H9 (cell line): ENCODE measurements around the gene JAKMIP1. TPM values are rescaled to one million over a fixed set of nuclear protein-coding genes. Genes with fewer than 3 reads are reported as not detected.

Experiments used
- DNase-seq: peaks from one replicate; pipeline ENCODE4 v3.0.0-alpha.2; 2017
- H2AFZ ChIP-seq: one replicate; pipeline ENCODE4 v1.6.1; 2013; ENCODE audit warnings: mild to moderate bottlenecking, low read length, control low read depth, moderate library complexity
- H2AK5ac ChIP-seq: 2 replicates; pipeline ENCODE4 v1.6.1; 2013; ENCODE audit warnings: low read length, control low read depth, mixed read lengths; ENCODE audit not compliant: insufficient read length
- H2BK120ac ChIP-seq: one replicate; pipeline ENCODE4 v1.6.1; 2013; ENCODE audit warnings: low read depth, mild to moderate bottlenecking, low read length, control low read depth, inconsistent platforms; ENCODE audit not compliant: poor library complexity, severe bottlenecking
- H2BK12ac ChIP-seq: 2 replicates; pipeline ENCODE4 v1.6.1; 2013; ENCODE audit warnings: low read length, control low read depth, mixed read lengths, low read depth; ENCODE audit not compliant: insufficient read length
- H2BK15ac ChIP-seq: 2 replicates; pipeline ENCODE4 v1.6.1; 2013; ENCODE audit warnings: low read depth, low read length, control low read depth
- H2BK20ac ChIP-seq: one replicate; pipeline ENCODE4 v1.6.1; 2013; ENCODE audit warnings: low read depth, mild to moderate bottlenecking, low read length, control low read depth, inconsistent platforms; ENCODE audit not compliant: poor library complexity, severe bottlenecking
- H2BK5ac ChIP-seq: 2 replicates; pipeline ENCODE4 v1.6.1; 2013; ENCODE audit warnings: low read length, control low read depth, mixed read lengths; ENCODE audit not compliant: insufficient read length
- H3K14ac ChIP-seq: 2 replicates; pipeline ENCODE4 v1.6.1; 2013; ENCODE audit warnings: low read length, control low read depth; ENCODE audit not compliant: insufficient read depth
- H3K18ac ChIP-seq: 2 replicates; pipeline ENCODE4 v1.6.1; 2013; ENCODE audit warnings: low read depth, mild to moderate bottlenecking, mixed read lengths, low read length, control low read depth; ENCODE audit not compliant: insufficient read length
- H3K23ac ChIP-seq: 2 replicates; pipeline ENCODE4 v1.6.1; 2013; ENCODE audit warnings: low read length, control low read depth, mixed read lengths, low read depth; ENCODE audit not compliant: insufficient read length
- H3K23me2 ChIP-seq: 2 replicates; pipeline ENCODE4 v1.6.1; 2013; ENCODE audit warnings: low read depth, mild to moderate bottlenecking, mixed read lengths, low read length, control low read depth; ENCODE audit not compliant: insufficient read length, poor library complexity, severe bottlenecking
- H3K27ac ChIP-seq: 2 replicates; pipeline ENCODE4 v1.5.1; 2013; ENCODE audit warnings: low read length, control low read depth, mixed read lengths, low read depth; ENCODE audit not compliant: insufficient read length
- H3K27me3 ChIP-seq: 2 replicates; pipeline ENCODE4 v1.6.1; 2013; ENCODE audit warnings: low read length, control low read depth, inconsistent platforms; ENCODE audit not compliant: insufficient read depth
- H3K4ac ChIP-seq: 2 replicates; pipeline ENCODE4 v1.6.1; 2013; ENCODE audit warnings: low read depth, mild to moderate bottlenecking, control low read depth, inconsistent platforms, low read length, moderate library complexity
- H3K4me1 ChIP-seq: 2 replicates; pipeline ENCODE4 v1.6.1; 2013; ENCODE audit warnings: low read length, control low read depth, inconsistent platforms; ENCODE audit not compliant: insufficient read depth
- H3K4me2 ChIP-seq: 2 replicates; pipeline ENCODE4 v1.6.1; 2013; ENCODE audit warnings: low read length, control low read depth, mixed read lengths; ENCODE audit not compliant: insufficient read length, insufficient read depth
- H3K56ac ChIP-seq: 2 replicates; pipeline ENCODE4 v1.6.1; 2013; ENCODE audit warnings: low read depth, mild to moderate bottlenecking, mixed read lengths, low read length, control low read depth; ENCODE audit not compliant: insufficient read length
- H3K79me1 ChIP-seq: 2 replicates; pipeline ENCODE4 v1.6.1; 2013; ENCODE audit warnings: low read depth, mild to moderate bottlenecking, moderate library complexity, low read length, control low read depth, inconsistent platforms; ENCODE audit not compliant: insufficient read depth, poor library complexity, severe bottlenecking
- H3K79me2 ChIP-seq: 2 replicates; pipeline ENCODE4 v1.6.1; 2013; ENCODE audit warnings: low read length, control low read depth, inconsistent platforms; ENCODE audit not compliant: insufficient read depth
- H3K9ac ChIP-seq: 2 replicates; pipeline ENCODE4 v1.6.1; 2013; ENCODE audit warnings: low read length, control low read depth, mixed read lengths; ENCODE audit not compliant: insufficient read length; ENCODE audit errors: extremely low read depth
- H3K9me3 ChIP-seq: one replicate; pipeline ENCODE4 v1.6.1; 2013; ENCODE audit warnings: low read depth, low read length, inconsistent platforms; ENCODE audit not compliant: control insufficient read depth
- H3T11ph ChIP-seq: one replicate; pipeline ENCODE4 v1.6.1; 2013; ENCODE audit warnings: mild to moderate bottlenecking, low read length, control low read depth, inconsistent platforms
- H4K20me1 ChIP-seq: one replicate; pipeline ENCODE4 v1.6.1; 2013; ENCODE audit not compliant: control insufficient read depth, insufficient read length, insufficient read depth
- H4K5ac ChIP-seq: 2 replicates; pipeline ENCODE4 v1.6.1; 2013; ENCODE audit warnings: low read depth, mild to moderate bottlenecking, mixed read lengths, low read length, control low read depth; ENCODE audit not compliant: insufficient read length
- H4K8ac ChIP-seq: replicated peaks from 2 replicates; pipeline ENCODE4 v1.6.1; 2013; ENCODE audit warnings: low read length, control low read depth, mixed read lengths, low read depth; ENCODE audit not compliant: insufficient read length
- H4K91ac ChIP-seq: 2 replicates; pipeline ENCODE4 v1.6.1; 2013; ENCODE audit warnings: low read depth, mild to moderate bottlenecking, moderate library complexity, mixed read lengths, low read length, control low read depth; ENCODE audit not compliant: insufficient read length
- H3K27ac Mint-ChIP-seq, 3 experiments: 2 replicates in 2 of 3; 3 replicates in 1 of 3; pipeline ENCODE4 v1.8.0; 2020 to 2021; ENCODE audit warnings: mixed read lengths in 3 of 3, mild to moderate bottlenecking in 1 of 3, moderate library complexity in 1 of 3
- H3K27me3 Mint-ChIP-seq: 2 replicates; pipeline ENCODE4 v1.8.0; 2021; ENCODE audit warnings: low read depth, mild to moderate bottlenecking, moderate library complexity, mixed read lengths
- H3K36me3 Mint-ChIP-seq, 3 experiments: 2 replicates in 2 of 3; 3 replicates in 1 of 3; pipeline ENCODE4 v1.8.0; 2020 to 2021; ENCODE audit warnings: low read depth in 3 of 3, mixed read lengths in 3 of 3; ENCODE audit not compliant: insufficient read depth in 1 of 3
- H3K4me1 Mint-ChIP-seq, 2 experiments: 2 replicates each; pipeline ENCODE4 v1.8.0; 2020; ENCODE audit warnings: mixed read lengths in 2 of 2
- H3K4me3 Mint-ChIP-seq, 2 experiments: 2 replicates in 1 of 2; 3 replicates in 1 of 2; pipeline ENCODE4 v1.8.0; 2020 to 2021; ENCODE audit warnings: mild to moderate bottlenecking in 2 of 2, mixed read lengths in 2 of 2, moderate library complexity in 1 of 2
- H3K9me3 Mint-ChIP-seq, 2 experiments: 2 replicates in 1 of 2; 3 replicates in 1 of 2; pipeline ENCODE4 v1.8.0; 2020; ENCODE audit warnings: mild to moderate bottlenecking in 2 of 2, mixed read lengths in 2 of 2, moderate library complexity in 1 of 2
- CTCF ChIP-seq: fragments of 200-600 bp; sonication (generic); conservative IDR thresholded peaks from 3 replicates; pipeline ENCODE4 v1.8.0; 2021; ENCODE audit warnings: antibody characterized with exemption, mild to moderate bottlenecking
- total RNA-seq: library from RNA; stranded (reverse); gene quantifications from 2 replicates; pipeline ENCODE4 v1.2.1, GENCODE V29; 2021

JAKMIP1 gene
- total RNA-seq, 1 experiment from 2014 or later = 1.5 TPM

DNA sequence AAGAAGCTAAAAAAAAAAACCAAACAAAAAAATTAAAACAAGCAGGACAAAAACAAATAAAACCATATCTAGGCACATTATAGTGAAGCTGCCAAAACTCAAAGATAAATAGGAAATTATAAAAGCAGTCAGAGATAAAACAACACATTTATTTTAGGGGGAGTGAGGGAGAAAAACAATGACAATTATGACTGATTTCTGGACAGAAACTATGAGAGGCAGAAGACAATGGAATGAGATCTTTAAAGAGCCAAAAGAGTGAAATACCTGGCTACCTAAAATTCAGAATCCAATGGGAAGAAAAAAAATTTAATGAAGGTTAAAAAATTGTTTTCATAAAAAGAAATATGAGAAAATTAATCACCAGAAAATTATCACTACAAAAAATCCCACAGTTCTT lies 215.5 kb downstream of the JAKMIP1 start:
- no peak overlapping the region for H3K14ac ChIP-seq
- no peak overlapping the region for H4K8ac ChIP-seq
- H2AFZ ChIP-seq = no peak overlapping the region
- no peak overlapping the region for H3T11ph ChIP-seq
- TF ChIP-seq CTCF = no peak
- no peaks in the 10 kb centered on the region for H3K4me1 Mint-ChIP-seq
- H3K27ac ChIP-seq = no peak overlapping the region
- no peak overlapping the region for H4K91ac ChIP-seq
- H3K4me1 ChIP-seq = no peaks in the 10 kb centered on the region
- H3K79me1 ChIP-seq = no peaks in the 10 kb centered on the region
- no peak overlapping the region for H3K4me3 Mint-ChIP-seq
- H2BK5ac ChIP-seq = no peak overlapping the region
- no peaks in the 10 kb centered on the region for H3K79me2 ChIP-seq
- H4K20me1 ChIP-seq = no peaks in the 10 kb centered on the region
- H3K18ac ChIP-seq = no peak overlapping the region
- H3K4me2 ChIP-seq = no peak overlapping the region
- no peak for DNase-seq
- peaks cover 1 to 18% (median 12%) of the 10 kb centered on the region in 3 experiments; a peak in 6 of 7 replicates for H3K36me3 Mint-ChIP-seq
- no peak overlapping the region for H2BK120ac ChIP-seq
- H3K27ac Mint-ChIP-seq = no peak overlapping the region
- H3K56ac ChIP-seq = no peak overlapping the region
- no peak overlapping the region for H3K23ac ChIP-seq
- no peak overlapping the region for H2BK15ac ChIP-seq
- H4K5ac ChIP-seq = no peak overlapping the region
- H2BK20ac ChIP-seq = no peak overlapping the region
- no peaks in the 10 kb centered on the region for H3K23me2 ChIP-seq
- no peaks in the 10 kb centered on the region; the same call in 1 of the 2 replicates for H3K27me3 ChIP-seq
- H3K27me3 Mint-ChIP-seq = peaks cover 43% of the 10 kb centered on the region
- H2BK12ac ChIP-seq = no peak overlapping the region
- no peak overlapping the region for H3K4ac ChIP-seq
- no peak overlapping the region for H2AK5ac ChIP-seq
- peaks cover 24 to 28% of the 10 kb centered on the region in 2 experiments for H3K9me3 Mint-ChIP-seq
- peaks cover 7% of the 10 kb centered on the region for H3K9me3 ChIP-seq
- no peak overlapping the region for H3K9ac ChIP-seq
